T-helper 1 cell treated with Interleukin-12 subunit alpha and Interleukin-12 subunit beta and Interleukin-4 antibody, amounts not matched to agents 30 ng/mL and 1 ng/mL, for 36 hours (primary cell): Measurements from ENCODE around the gene TINAG. TPM values are rescaled to one million over a fixed set of nuclear protein-coding genes. Genes with fewer than 3 reads are reported as not detected.

Source experiments
- intact Hi-C: fragments of 100-400 bp; cut with micrococcal nuclease; formaldehyde crosslinking; loops from one replicate; pipeline ENCODE4 v1.15.1; 2024
- total RNA-seq: library from RNA; stranded (reverse); gene quantifications from 2 replicates; pipeline ENCODE4 v1.2.3, GENCODE V29; 2022

The TINAG gene
- total RNA-seq, 1 donor from 2014 or later = not detected

- intact Hi-C loops = no loop called here
These were observed 118.8 kb downstream of the TINAG start for GRCh38 chr6:54426995-54427394.

- intact Hi-C loops = no loop called here
These were observed 119.2 kb downstream of the TINAG start for GRCh38 chr6:54427396-54427937.

- intact Hi-C loops = no loop called here
These were observed 120.2 kb downstream of the TINAG start for GRCh38 chr6:54428431-54428830.

- intact Hi-C loops = no loop called here
These were observed 123.2 kb downstream of the TINAG start for GRCh38 chr6:54431466-54431865.

Other genes starting within 250 kb of the TINAG start
- not detected in 2 replicates for gene MLIP, start 197.0 kb upstream of the TINAG start, total RNA-seq